Measurements from ENCODE around the gene SPATA33. TPM values are rescaled to one million over a fixed set of nuclear protein-coding genes. Genes with fewer than 3 reads are reported as not detected.
A peak's percentile ranks its signal among the peaks of the same experiment; 100 is the strongest.
"Not testable (repeated sequence)": the region's sequence is repeated elsewhere in the genome, so short reads cannot be mapped to it uniquely, and the experiment has no call there.

Gene SPATA33
- total RNA-seq, 1 donor, result 3.3 TPM

DNA sequence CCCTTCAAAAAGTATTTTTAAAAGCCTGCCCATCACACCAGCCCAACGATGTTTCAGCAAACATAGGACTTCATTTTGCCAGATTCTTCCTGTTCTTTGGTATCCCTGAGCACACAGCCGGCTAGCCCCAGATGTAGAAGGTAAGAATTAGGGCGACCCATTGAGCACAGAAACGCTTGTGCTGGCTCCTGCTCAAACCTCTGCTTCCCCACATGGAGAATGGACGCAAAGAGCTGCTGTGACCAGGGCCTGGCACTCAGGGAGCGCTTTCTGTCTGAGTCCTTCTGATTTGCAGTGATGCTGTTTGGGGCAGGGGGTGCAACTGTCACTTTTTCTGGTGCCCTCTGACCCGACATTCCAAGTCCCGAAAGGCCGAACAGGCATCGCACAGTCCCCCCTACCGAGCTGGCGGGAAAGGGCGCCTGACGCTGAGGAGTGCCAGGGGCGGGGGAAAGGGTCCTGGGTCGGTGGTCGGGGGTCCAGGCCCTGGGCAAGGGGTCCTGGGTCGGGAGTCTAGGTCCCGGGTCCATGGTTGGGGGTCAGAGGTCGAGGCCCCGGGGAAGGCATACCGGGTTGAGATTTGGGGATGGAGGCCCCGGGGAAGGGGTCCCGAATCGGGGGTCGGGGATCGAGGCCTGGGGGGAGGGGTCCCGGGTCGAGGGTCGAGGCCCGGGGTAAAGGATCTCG lies 1.1 kb upstream of the SPATA33 start:
- no peaks in the 10 kb centered on the region for H3K27me3 ChIP-seq (ENCODE audit: insufficient read depth, low read length)
- peaks cover 72% of the 10 kb centered on the region for H3K79me2 ChIP-seq (ENCODE audit: insufficient read depth, low read length)
- H3K4me2 ChIP-seq (ENCODE audit: insufficient read depth, low read length), result peak overlapping the region; percentile 99
- H2AFZ ChIP-seq (ENCODE audit: low read length), result no peak overlapping the region
- peaks cover 22% of the 10 kb centered on the region for H4K20me1 ChIP-seq (ENCODE audit: insufficient read depth, low read length)
- no peaks in the 10 kb centered on the region for H3K9me3 ChIP-seq (ENCODE audit: low read depth, low read length)
- H3K4me1 ChIP-seq (ENCODE audit: insufficient read depth, low read length), result peaks cover 14% of the 10 kb centered on the region
- peak; percentile 68 for DNase-seq (ENCODE audit: insufficient read length, low spot score, missing footprints)
- H3K36me3 ChIP-seq (ENCODE audit: insufficient read depth, low read length), result peaks cover 14% of the 10 kb centered on the region
- H3K4me3 ChIP-seq (ENCODE audit: insufficient read depth, low read length), result peak overlapping the region; percentile 94
- H3K27ac ChIP-seq (ENCODE audit: low read depth, low read length), result peak overlapping the region; percentile 78
- TF ChIP-seq, protein P1, sequence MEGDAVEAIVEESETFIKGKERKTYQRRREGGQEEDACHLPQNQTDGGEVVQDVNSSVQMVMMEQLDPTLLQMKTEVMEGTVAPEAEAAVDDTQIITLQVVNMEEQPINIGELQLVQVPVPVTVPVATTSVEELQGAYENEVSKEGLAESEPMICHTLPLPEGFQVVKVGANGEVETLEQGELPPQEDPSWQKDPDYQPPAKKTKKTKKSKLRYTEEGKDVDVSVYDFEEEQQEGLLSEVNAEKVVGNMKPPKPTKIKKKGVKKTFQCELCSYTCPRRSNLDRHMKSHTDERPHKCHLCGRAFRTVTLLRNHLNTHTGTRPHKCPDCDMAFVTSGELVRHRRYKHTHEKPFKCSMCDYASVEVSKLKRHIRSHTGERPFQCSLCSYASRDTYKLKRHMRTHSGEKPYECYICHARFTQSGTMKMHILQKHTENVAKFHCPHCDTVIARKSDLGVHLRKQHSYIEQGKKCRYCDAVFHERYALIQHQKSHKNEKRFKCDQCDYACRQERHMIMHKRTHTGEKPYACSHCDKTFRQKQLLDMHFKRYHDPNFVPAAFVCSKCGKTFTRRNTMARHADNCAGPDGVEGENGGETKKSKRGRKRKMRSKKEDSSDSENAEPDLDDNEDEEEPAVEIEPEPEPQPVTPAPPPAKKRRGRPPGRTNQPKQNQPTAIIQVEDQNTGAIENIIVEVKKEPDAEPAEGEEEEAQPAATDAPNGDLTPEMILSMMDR (IDR thresholded peaks at IDR 0.05; ENCODE audit: extremely low read depth, low read depth, low read length), result no peak

- H3K79me2 ChIP-seq (ENCODE audit: insufficient read depth, low read length), result peaks cover 63% of the 10 kb centered on the region
- peaks cover 13% of the 10 kb centered on the region for H3K36me3 ChIP-seq (ENCODE audit: insufficient read depth, low read length)
- peak; percentile 91 for DNase-seq (ENCODE audit: insufficient read length, low spot score, missing footprints)
Observed at GRCh38 chr16:89658221-89658879, 714 bp downstream of the SPATA33 start.

DNA sequence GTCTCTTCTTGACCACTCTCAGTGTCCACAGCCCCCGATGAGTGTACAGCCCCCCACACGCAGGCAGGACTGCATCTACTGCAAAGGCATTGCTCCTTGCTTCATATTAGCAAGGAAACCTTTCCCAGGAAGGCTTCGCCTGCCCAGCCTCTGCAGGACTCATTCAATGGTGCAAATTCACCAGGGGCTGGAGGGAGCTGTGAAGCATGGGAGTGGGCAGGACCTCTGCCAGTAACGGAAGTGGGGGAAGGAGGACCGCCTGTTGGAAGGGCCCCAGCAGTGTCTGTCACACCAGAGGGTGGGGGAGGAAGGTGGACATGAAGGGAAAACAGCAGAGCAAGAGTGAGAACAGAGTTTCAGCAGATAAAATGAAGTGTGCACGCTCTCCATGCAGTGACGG lies 2.5 kb downstream of the SPATA33 start:
- no peak overlapping the region for H2AFZ ChIP-seq (ENCODE audit: low read length)
- H3K36me3 ChIP-seq (ENCODE audit: insufficient read depth, low read length), result peaks cover 8% of the 10 kb centered on the region
- no peak overlapping the region for H3K27ac ChIP-seq (ENCODE audit: low read depth, low read length)
- H3K27me3 ChIP-seq (ENCODE audit: insufficient read depth, low read length), result no peaks in the 10 kb centered on the region
- H3K4me2 ChIP-seq (ENCODE audit: insufficient read depth, low read length), result no peak overlapping the region
- no peak overlapping the region for H3K4me3 ChIP-seq (ENCODE audit: insufficient read depth, low read length)
- TF ChIP-seq, protein P1 (IDR thresholded peaks at IDR 0.05; ENCODE audit: extremely low read depth, low read depth, low read length), result no peak
- H3K9me3 ChIP-seq (ENCODE audit: low read depth, low read length), result no peaks in the 10 kb centered on the region
- peaks cover 49% of the 10 kb centered on the region for H3K79me2 ChIP-seq (ENCODE audit: insufficient read depth, low read length)
- no peak for DNase-seq (ENCODE audit: insufficient read length, low spot score, missing footprints)
- H4K20me1 ChIP-seq (ENCODE audit: insufficient read depth, low read length), result peaks cover 4% of the 10 kb centered on the region
- H3K4me1 ChIP-seq (ENCODE audit: insufficient read depth, low read length), result peaks cover 14% of the 10 kb centered on the region

More at GRCh38 chr16:89658221-89658879, 714 bp downstream of the SPATA33 start:
- peak overlapping the region; percentile 99 for H3K4me2 ChIP-seq (ENCODE audit: insufficient read depth, low read length)
- H4K20me1 ChIP-seq (ENCODE audit: insufficient read depth, low read length), result peaks cover 13% of the 10 kb centered on the region
- peaks cover 14% of the 10 kb centered on the region for H3K4me1 ChIP-seq (ENCODE audit: insufficient read depth, low read length)
- no peaks in the 10 kb centered on the region for H3K27me3 ChIP-seq (ENCODE audit: insufficient read depth, low read length)
- TF ChIP-seq, protein P1 (IDR thresholded peaks at IDR 0.05; ENCODE audit: extremely low read depth, low read depth, low read length), result no peak
- H3K27ac ChIP-seq (ENCODE audit: low read depth, low read length), result peak overlapping the region; percentile 52
- peak overlapping the region; percentile 94 for H3K4me3 ChIP-seq (ENCODE audit: insufficient read depth, low read length)
- H3K9me3 ChIP-seq (ENCODE audit: low read depth, low read length), result no peaks in the 10 kb centered on the region
- H2AFZ ChIP-seq (ENCODE audit: low read length), result peak overlapping the region; percentile 96

DNA sequence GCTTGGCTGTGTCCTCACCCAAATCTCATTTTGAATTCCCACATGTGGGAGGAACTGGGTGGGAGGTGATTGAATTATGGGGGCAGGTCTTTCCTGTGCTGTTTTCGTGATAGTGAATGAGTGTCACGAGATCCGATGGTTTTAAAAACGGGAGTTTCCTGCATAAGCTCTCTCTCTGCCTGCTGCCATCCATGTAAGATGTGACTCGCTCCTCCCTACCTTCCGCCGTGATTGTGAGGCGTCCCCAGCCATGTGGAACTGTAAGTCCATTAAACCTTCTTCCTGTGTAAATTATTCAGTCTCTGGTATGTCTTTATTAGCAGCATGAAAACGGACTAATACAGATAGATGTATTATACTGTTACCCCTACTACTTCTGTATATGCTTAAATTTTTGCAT lies 3.6 kb downstream of the SPATA33 start:
- H3K4me3 ChIP-seq (ENCODE audit: insufficient read depth, low read length), result no peak overlapping the region
- TF ChIP-seq, protein P1 (IDR thresholded peaks at IDR 0.05; ENCODE audit: extremely low read depth, low read depth, low read length), result no peak
- H3K36me3 ChIP-seq (ENCODE audit: insufficient read depth, low read length), result peaks cover 8% of the 10 kb centered on the region
- H2AFZ ChIP-seq (ENCODE audit: low read length), result no peak overlapping the region
- no peak for DNase-seq (ENCODE audit: insufficient read length, low spot score, missing footprints)
- H3K4me1 ChIP-seq (ENCODE audit: insufficient read depth, low read length), result peaks cover 14% of the 10 kb centered on the region
- H3K27ac ChIP-seq (ENCODE audit: low read depth, low read length), result no peak overlapping the region
- H4K20me1 ChIP-seq (ENCODE audit: insufficient read depth, low read length), result no peaks in the 10 kb centered on the region
- H3K27me3 ChIP-seq (ENCODE audit: insufficient read depth, low read length), result no peaks in the 10 kb centered on the region
- H3K79me2 ChIP-seq (ENCODE audit: insufficient read depth, low read length), result peaks cover 39% of the 10 kb centered on the region
- H3K9me3 ChIP-seq (ENCODE audit: low read depth, low read length), result no peaks in the 10 kb centered on the region
- no peak overlapping the region for H3K4me2 ChIP-seq (ENCODE audit: insufficient read depth, low read length)

DNA sequence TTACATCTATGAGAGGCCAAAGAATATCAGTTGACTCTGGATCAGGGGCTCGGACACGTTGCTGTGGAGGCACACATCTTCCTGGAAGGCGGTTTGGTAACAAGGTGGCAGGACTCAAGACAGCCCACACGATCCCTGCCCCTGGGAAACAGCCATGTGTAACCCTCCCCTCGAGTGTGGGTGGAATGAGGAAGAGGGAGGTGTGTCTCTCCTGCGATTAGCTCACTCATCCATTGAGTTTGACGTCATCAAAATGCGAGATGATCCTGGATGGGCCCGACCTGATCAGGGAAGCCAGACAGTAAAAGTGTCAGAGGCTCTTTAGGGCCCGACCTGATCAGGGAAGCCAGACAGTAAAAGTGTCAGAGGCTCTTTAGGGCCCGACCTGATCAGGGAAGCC lies 6.6 kb downstream of the SPATA33 start:
- H3K4me1 ChIP-seq (ENCODE audit: insufficient read depth, low read length); H3K9me3 ChIP-seq (ENCODE audit: low read depth, low read length); H4K20me1 ChIP-seq (ENCODE audit: insufficient read depth, low read length); H3K4me2 ChIP-seq (ENCODE audit: insufficient read depth, low read length); H3K27me3 ChIP-seq (ENCODE audit: insufficient read depth, low read length); DNase-seq (ENCODE audit: insufficient read length, low spot score, missing footprints); H3K4me3 ChIP-seq (ENCODE audit: insufficient read depth, low read length); H3K27ac ChIP-seq (ENCODE audit: low read depth, low read length); H3K36me3 ChIP-seq (ENCODE audit: insufficient read depth, low read length); H2AFZ ChIP-seq (ENCODE audit: low read length): not testable (repeated sequence)
- H3K79me2 ChIP-seq (ENCODE audit: insufficient read depth, low read length), result peaks cover 13% of the 10 kb centered on the region

Data from osteoblast (primary cell).